ENCODE measurements around the gene MOCS1. TPM values are rescaled to one million over a fixed set of nuclear protein-coding genes. Genes with fewer than 3 reads are reported as not detected.

Gene MOCS1
- total RNA-seq, 2 donors from 2014 or later = 18.7 to 28.0 TPM

- Histone ChIP-seq H3K27ac (no peak overlapping the region), H3K4me1 (no peaks in the 10 kb centered on the region), H3K27me3 (no peaks in the 10 kb centered on the region), H3K36me3 (peaks cover 7% of the 10 kb centered on the region), H3K4me3 (no peak overlapping the region), H3K9me3 (no peaks in the 10 kb centered on the region)
- no peak for DNase-seq (ENCODE audit: low spot score)
- TF ChIP-seq CTCF (IDR thresholded peaks at IDR 0.05) = no peak
These were observed 33.1 kb downstream of the MOCS1 start for GRCh38 chr6:39901116-39901655.

- no peaks in the 10 kb centered on the region for H3K4me1 ChIP-seq
- no peak for TF ChIP-seq CTCF (IDR thresholded peaks at IDR 0.05)
- H3K36me3 ChIP-seq = peaks cover 5% of the 10 kb centered on the region
- H3K4me3 ChIP-seq = no peak overlapping the region
- no peak for DNase-seq (ENCODE audit: low spot score)
- H3K9me3 ChIP-seq = no peaks in the 10 kb centered on the region
- H3K27me3 ChIP-seq = no peaks in the 10 kb centered on the region
- H3K27ac ChIP-seq = no peak overlapping the region
These were observed 34.5 kb downstream of the MOCS1 start for GRCh38 chr6:39899554-39900295.

- Histone ChIP-seq H3K4me1 (no peaks in the 10 kb centered on the region), H3K27ac (no peak overlapping the region), H3K4me3 (no peak overlapping the region), H3K9me3 (no peaks in the 10 kb centered on the region), H3K36me3 (peaks cover 5% of the 10 kb centered on the region), H3K27me3 (no peaks in the 10 kb centered on the region)
- TF ChIP-seq CTCF (IDR thresholded peaks at IDR 0.05) = no peak
- no peak for DNase-seq (ENCODE audit: low spot score)
These were observed 35.6 kb downstream of the MOCS1 start for GRCh38 chr6:39898625-39899024.

GRCh38 chr6:39897698-39898097 lies 36.6 kb downstream of the MOCS1 start:
- H3K27me3 ChIP-seq = no peaks in the 10 kb centered on the region
- H3K9me3 ChIP-seq = no peaks in the 10 kb centered on the region
- H3K36me3 ChIP-seq = peaks cover 5% of the 10 kb centered on the region
- H3K27ac ChIP-seq = no peak overlapping the region
- H3K4me1 ChIP-seq = no peaks in the 10 kb centered on the region
- no peak for DNase-seq (ENCODE audit: low spot score)
- no peak overlapping the region for H3K4me3 ChIP-seq
- TF ChIP-seq CTCF (IDR thresholded peaks at IDR 0.05) = no peak

GRCh38 chr6:39896701-39897100 lies 37.6 kb downstream of the MOCS1 start:
- no peak overlapping the region for H3K27ac ChIP-seq
- H3K4me3 ChIP-seq = no peak overlapping the region
- no peaks in the 10 kb centered on the region for H3K9me3 ChIP-seq
- TF ChIP-seq CTCF (IDR thresholded peaks at IDR 0.05) = no peak
- no peak for DNase-seq (ENCODE audit: low spot score)
- H3K4me1 ChIP-seq = no peaks in the 10 kb centered on the region
- peaks cover 5% of the 10 kb centered on the region for H3K36me3 ChIP-seq
- H3K27me3 ChIP-seq = no peaks in the 10 kb centered on the region
